GM12878 (cell line): ENCODE data around the gene ERVMER34-1.

Experiments used
- EGR1 ChIP-seq, 2 experiments: IDR thresholded peaks; 1 replicate in 1 of 2; 2 replicates in 1 of 2; pipeline ENCODE4 v1.6.1; 2011 to 2012; ENCODE audit warnings: low read depth in 2 of 2, low read length in 2 of 2, borderline replicate concordance in 1 of 2, mild to moderate bottlenecking in 1 of 2, moderate library complexity in 1 of 2
- GABPA ChIP-seq: IDR thresholded peaks from 2 replicates; pipeline ENCODE4 v1.6.1; 2014; ENCODE audit warnings: antibody characterized with exemption, low read depth, mild to moderate bottlenecking, inconsistent platforms
- MYC ChIP-seq: IDR thresholded peaks from 2 replicates; pipeline ENCODE4 v1.6.1; 2011; ENCODE audit warnings: mild to moderate bottlenecking, low read length, moderate library complexity, inconsistent platforms; ENCODE audit not compliant: insufficient read depth, insufficient replicate concordance, insufficient read length, severe bottlenecking
- SIX5 ChIP-seq: IDR thresholded peaks from 2 replicates; pipeline ENCODE4 v1.6.1; 2011; ENCODE audit warnings: mild to moderate bottlenecking, low read depth, low read length, moderate library complexity; ENCODE audit not compliant: severe bottlenecking
- TARDBP ChIP-seq: IDR thresholded peaks from 2 replicates; pipeline ENCODE4 v1.6.1; 2016; ENCODE audit warnings: borderline replicate concordance
- TF ChIP-seq, protein P1 (sequence below): IDR thresholded peaks from 2 replicates; pipeline ENCODE4 v1.6.1; 2011; ENCODE audit warnings: low read depth, mild to moderate bottlenecking, low read length, moderate library complexity, borderline replicate concordance; ENCODE audit errors: extremely low read depth
- TF ChIP-seq, protein P2 (sequence below), 3 experiments: IDR thresholded peaks in 2 of 3; conservative IDR thresholded peaks in 1 of 3; 2 replicates each; pipeline ENCODE4 v1.5.1; 2011; ENCODE audit warnings: low read depth in 3 of 3, low read length in 3 of 3, mild to moderate bottlenecking in 3 of 3, control low read depth in 2 of 3, moderate library complexity in 2 of 3, inconsistent platforms in 1 of 3, mixed read lengths in 1 of 3; ENCODE audit not compliant: control insufficient read depth in 2 of 3, insufficient read depth in 1 of 3; ENCODE audit errors: extremely low read depth in 1 of 3

DNA sequence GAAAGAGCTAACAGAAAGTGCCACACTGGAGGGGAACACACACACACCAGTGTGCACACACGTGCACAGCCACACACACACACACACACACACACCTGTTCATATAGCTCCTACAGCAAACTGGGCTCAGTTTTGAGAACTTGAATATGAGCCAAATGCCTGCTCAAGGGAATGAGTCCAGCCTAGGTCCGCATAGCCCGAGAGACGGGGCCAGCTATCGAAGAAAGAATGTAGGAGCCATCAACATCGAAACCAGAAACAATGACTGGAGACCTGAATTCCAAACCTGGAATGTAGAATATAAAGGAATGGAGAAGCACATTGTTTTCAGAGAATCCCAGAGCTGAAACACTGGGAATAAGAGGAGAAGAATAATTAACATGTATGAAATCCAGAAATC lies 37.6 kb upstream of the ERVMER34-1 start:
- TF ChIP-seq MYC, result no peak
- TF ChIP-seq, protein P1, sequence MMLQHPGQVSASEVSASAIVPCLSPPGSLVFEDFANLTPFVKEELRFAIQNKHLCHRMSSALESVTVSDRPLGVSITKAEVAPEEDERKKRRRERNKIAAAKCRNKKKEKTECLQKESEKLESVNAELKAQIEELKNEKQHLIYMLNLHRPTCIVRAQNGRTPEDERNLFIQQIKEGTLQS, result no peak
- TF ChIP-seq GABPA, result no peak
- TF ChIP-seq, protein P2, sequence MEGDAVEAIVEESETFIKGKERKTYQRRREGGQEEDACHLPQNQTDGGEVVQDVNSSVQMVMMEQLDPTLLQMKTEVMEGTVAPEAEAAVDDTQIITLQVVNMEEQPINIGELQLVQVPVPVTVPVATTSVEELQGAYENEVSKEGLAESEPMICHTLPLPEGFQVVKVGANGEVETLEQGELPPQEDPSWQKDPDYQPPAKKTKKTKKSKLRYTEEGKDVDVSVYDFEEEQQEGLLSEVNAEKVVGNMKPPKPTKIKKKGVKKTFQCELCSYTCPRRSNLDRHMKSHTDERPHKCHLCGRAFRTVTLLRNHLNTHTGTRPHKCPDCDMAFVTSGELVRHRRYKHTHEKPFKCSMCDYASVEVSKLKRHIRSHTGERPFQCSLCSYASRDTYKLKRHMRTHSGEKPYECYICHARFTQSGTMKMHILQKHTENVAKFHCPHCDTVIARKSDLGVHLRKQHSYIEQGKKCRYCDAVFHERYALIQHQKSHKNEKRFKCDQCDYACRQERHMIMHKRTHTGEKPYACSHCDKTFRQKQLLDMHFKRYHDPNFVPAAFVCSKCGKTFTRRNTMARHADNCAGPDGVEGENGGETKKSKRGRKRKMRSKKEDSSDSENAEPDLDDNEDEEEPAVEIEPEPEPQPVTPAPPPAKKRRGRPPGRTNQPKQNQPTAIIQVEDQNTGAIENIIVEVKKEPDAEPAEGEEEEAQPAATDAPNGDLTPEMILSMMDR (IDR thresholded peaks at IDR 0.05 in 2 of 3, conservative IDR thresholded peaks at IDR 0.05 in 1 of 3; ENCODE audit: control insufficient read depth in 2 of 3, extremely low read depth in 1 of 3, insufficient read depth in 1 of 3, low read depth in 3 of 3, low read length in 3 of 3), result no peak
- no peak for TF ChIP-seq SIX5
- TF ChIP-seq TARDBP, result no peak
- TF ChIP-seq EGR1 (IDR thresholded peaks at IDR 0.05; ENCODE audit: borderline replicate concordance in 1 of 2, low read depth in 2 of 2, low read length in 2 of 2), result no peak
